HCT116 (cell line): ENCODE data around the gene ACAP2. TPM values are rescaled to one million over a fixed set of nuclear protein-coding genes. Genes with fewer than 3 reads are reported as not detected.

Experiments used
- ATAC-seq: fragments of 200-7000 bp; cut with Tn5 transposase; 2 replicates; pipeline ENCODE4 v1.9.1; 2020; ENCODE audit warnings: mild to moderate bottlenecking, moderate library complexity
- BruUV-seq: library from RNA; stranded (reverse); fragments of 400-500 nt; replicated peaks from 2 replicates; lab custom pipeline; 2021; lab: Mats Ljungman, UMichigan
- CTCF ChIA-PET: fragments of 300-600 bp; sonication (Branson Sonifier 250); formaldehyde crosslinking; loops from one replicate; lab custom pipeline; 2021; ENCODE audit warnings: antibody characterized with exemption; lab: Charles Lee
- POLR2A ChIA-PET: fragments of 300-600, 350-600 bp; sonication (Branson Sonifier 250); formaldehyde crosslinking; loops from one replicate; lab custom pipeline; 2021; ENCODE audit warnings: antibody characterized with exemption; lab: Charles Lee
- RAD21 ChIA-PET, 2 experiments: fragments of 300-600 bp; sonication (Branson Sonifier 250); formaldehyde crosslinking; loops; one replicate each; lab custom pipeline; 2023; ENCODE audit warnings: low total read pairs in 2 of 2; ENCODE audit not compliant: uncharacterized antibody in 2 of 2, unreplicated experiment in 2 of 2, low non-redundant PET in 1 of 2; lab: Charles Lee
- DNase-seq: peaks from one replicate; pipeline ENCODE4 v3.0.0-alpha.2; 2010; ENCODE audit warnings: low read depth, low spot score
- H2AFZ ChIP-seq: fragments of 200-600 bp; shearing (Covaris generic), sonication (generic); 2 replicates; pipeline ENCODE4 v1.6.1; 2017; ENCODE audit warnings: low read depth, mixed run types, mixed read lengths, antibody characterized with exemption, low read length; ENCODE audit not compliant: poor library complexity, severe bottlenecking
- H3K27ac ChIP-seq: 2 replicates; pipeline ENCODE4 v1.5.1; 2012; ENCODE audit warnings: low read depth, low read length
- H3K27me3 ChIP-seq: fragments of 200-600 bp; sonication (generic); 2 replicates; pipeline ENCODE4 v1.6.1; 2016; ENCODE audit warnings: mixed run types, low read length, mixed read lengths; ENCODE audit not compliant: insufficient read depth
- H3K36me3 ChIP-seq, 2 experiments: fragments of 200-500 bp in 1 of 2; fragments of 200-600 bp in 1 of 2; sonication (Bioruptor generic) in 1 of 2; sonication (generic) in 1 of 2; 2 replicates each; pipeline versions ENCODE4 v1.5.1 to v1.6.1; 2014 to 2016; ENCODE audit warnings: low read length in 2 of 2, inconsistent platforms in 1 of 2, mixed read lengths in 1 of 2, mixed run types in 1 of 2; ENCODE audit not compliant: insufficient read depth in 2 of 2, control insufficient read depth in 1 of 2
- H3K4me1 ChIP-seq, 2 experiments: fragments of 200-600 bp in 1 of 2; sonication (generic) in 1 of 2; 2 replicates each; pipeline versions ENCODE4 v1.5.1 to v1.6.1; 2012 to 2017; ENCODE audit warnings: low read length in 2 of 2, inconsistent platforms in 1 of 2, mild to moderate bottlenecking in 1 of 2, mixed read lengths in 1 of 2, mixed run types in 1 of 2, moderate library complexity in 1 of 2; ENCODE audit not compliant: insufficient read depth in 2 of 2, control insufficient read depth in 1 of 2
- H3K4me2 ChIP-seq: fragments of 200-600 bp; sonication (generic); 2 replicates; pipeline ENCODE4 v1.6.1; 2017; ENCODE audit warnings: mixed run types, low read length, mixed read lengths
- H3K4me3 ChIP-seq, 2 experiments: fragments of 200-600 bp in 1 of 2; sonication (generic) in 1 of 2; replicated peaks in 1 of 2; 2 replicates each; pipeline ENCODE4 v1.5.1; 2011 to 2016; ENCODE audit warnings: low read length in 2 of 2, control low read depth in 1 of 2, low read depth in 1 of 2, mild to moderate bottlenecking in 1 of 2, mixed read lengths in 1 of 2, mixed run types in 1 of 2
- H3K79me2 ChIP-seq: fragments of 200-600 bp; sonication (generic); 2 replicates; pipeline ENCODE4 v1.6.1; 2017; ENCODE audit warnings: mild to moderate bottlenecking, mixed run types, low read length, moderate library complexity, mixed read lengths; ENCODE audit not compliant: insufficient read depth
- H3K9ac ChIP-seq: fragments of 200-600 bp; sonication (generic); 2 replicates; pipeline ENCODE4 v1.6.1; 2016; ENCODE audit warnings: low read length, mixed read lengths
- H3K9me2 ChIP-seq: fragments of 200-600 bp; sonication (generic), shearing (Covaris generic); 2 replicates; pipeline ENCODE4 v1.6.1; 2017; ENCODE audit warnings: mixed run types, mild to moderate bottlenecking, moderate library complexity; ENCODE audit not compliant: insufficient read depth
- H3K9me3 ChIP-seq, 2 experiments: fragments of 200-500 bp in 1 of 2; fragments of 200-600 bp in 1 of 2; sonication (Bioruptor generic) in 1 of 2; sonication (generic) in 1 of 2; 2 replicates each; pipeline ENCODE4 v1.6.1; 2014 to 2017; ENCODE audit warnings: low read length in 2 of 2, mixed read lengths in 2 of 2, inconsistent platforms in 1 of 2, low read depth in 1 of 2, mild to moderate bottlenecking in 1 of 2, mixed run types in 1 of 2, moderate library complexity in 1 of 2; ENCODE audit not compliant: control insufficient read depth in 1 of 2, insufficient read depth in 1 of 2
- H4K20me1 ChIP-seq: fragments of 200-600 bp; sonication (generic), shearing (Covaris generic); 2 replicates; pipeline ENCODE4 v1.6.1; 2017; ENCODE audit warnings: mixed run types, mild to moderate bottlenecking, moderate library complexity; ENCODE audit not compliant: insufficient read depth
- JUND ChIP-seq: IDR thresholded peaks from 2 replicates; pipeline ENCODE4 v1.6.1; 2012
- POLR2A ChIP-seq: IDR thresholded peaks from 2 replicates; pipeline ENCODE4 v1.7.0; 2011; ENCODE audit warnings: borderline replicate concordance; ENCODE audit not compliant: insufficient read depth, insufficient read length; ENCODE audit errors: extremely low read depth
- RAD21 ChIP-seq: IDR thresholded peaks from 2 replicates; pipeline ENCODE4 v1.6.1; 2012; ENCODE audit warnings: low read depth, mild to moderate bottlenecking
- SIN3A ChIP-seq: IDR thresholded peaks from 2 replicates; pipeline ENCODE4 v1.6.1; 2012; ENCODE audit warnings: low read depth
- YY1 ChIP-seq: IDR thresholded peaks from 2 replicates; pipeline ENCODE4 v1.6.1; 2011; ENCODE audit warnings: low read length, low read depth, moderate library complexity, mild to moderate bottlenecking; ENCODE audit not compliant: insufficient replicate concordance; ENCODE audit errors: extremely low read depth
- intact Hi-C: fragments of 100-400 bp; cut with micrococcal nuclease; formaldehyde crosslinking; loops from 2 replicates; pipeline ENCODE4 v1.10.0; 2022
- total RNA-seq: library from RNA; stranded (reverse); gene quantifications from one replicate; pipeline ENCODE4 v1.2.1, GENCODE V29; 2021; ENCODE audit not compliant: unreplicated experiment
- TF ChIP-seq, protein P1 (sequence below), 3 experiments: fragments of 200-600 bp in 1 of 3; sonication (generic) in 1 of 3; IDR thresholded peaks in 2 of 3; conservative IDR thresholded peaks in 1 of 3; 2 replicates each; pipeline ENCODE4 v1.5.1; 2012 to 2017; ENCODE audit warnings: low read depth in 2 of 3, low read length in 2 of 3, antibody characterized with exemption in 1 of 3, borderline replicate concordance in 1 of 3, control low read depth in 1 of 3, mild to moderate bottlenecking in 1 of 3, mixed read lengths in 1 of 3, mixed run types in 1 of 3, moderate library complexity in 1 of 3; ENCODE audit not compliant: insufficient read depth in 1 of 3
- TF ChIP-seq, protein P2 (sequence below): IDR thresholded peaks from 2 replicates; pipeline ENCODE4 v1.6.1; 2012; ENCODE audit warnings: low read depth
- TF ChIP-seq, protein P3 (sequence below): IDR thresholded peaks from 2 replicates; pipeline ENCODE4 v1.6.1; 2011; ENCODE audit warnings: mild to moderate bottlenecking, low read length, moderate library complexity; ENCODE audit not compliant: insufficient replicate concordance; ENCODE audit errors: extremely low read depth

ACAP2 gene
- total RNA-seq, 1 experiment from 2014 or later, result 43.0 TPM

DNA sequence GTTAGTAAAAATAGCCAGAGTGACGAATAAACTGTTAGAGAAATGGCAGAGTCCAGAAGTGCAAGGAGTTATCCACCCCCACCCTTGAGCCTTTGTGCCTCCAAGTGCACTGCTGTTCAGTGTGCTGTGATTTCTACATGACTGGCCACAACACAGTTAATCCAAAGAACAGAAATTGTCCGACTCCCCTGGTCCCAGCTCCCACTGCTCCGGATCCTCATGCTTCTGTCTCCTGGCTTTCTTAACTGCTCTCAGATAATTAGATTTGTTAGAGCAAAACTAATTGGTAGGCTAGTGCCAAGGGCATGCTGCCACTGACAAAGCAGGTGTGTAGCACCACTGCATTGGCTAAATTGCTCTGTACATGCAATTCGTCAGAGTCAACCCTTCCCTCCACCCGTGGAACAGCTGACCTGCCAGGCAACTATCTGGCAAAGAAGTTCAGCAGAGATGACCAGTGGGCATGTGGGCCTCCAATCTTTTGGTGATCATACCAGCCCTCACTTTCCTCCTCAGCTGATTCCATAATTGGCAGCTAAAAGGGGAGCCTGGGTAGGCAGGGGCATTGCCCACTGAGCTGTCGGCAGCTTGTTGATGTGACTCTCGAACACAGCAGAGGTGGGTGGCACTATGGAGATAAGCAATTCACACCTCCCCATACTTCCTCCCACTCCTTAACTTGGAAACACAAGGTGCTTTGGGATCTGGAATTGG is 18.9 kb upstream of the ACAP2 start:
- Histone ChIP-seq H3K27ac (no peak overlapping the region), H4K20me1 (no peaks in the 10 kb centered on the region), H3K4me1 (peaks cover 0 to 11% of the 10 kb centered on the region in 2 experiments; a peak in 1 of 4 replicates), H2AFZ (no peak overlapping the region), H3K79me2 (no peaks in the 10 kb centered on the region), H3K4me3 (no peak overlapping the region), H3K9me3 (no peaks in the 10 kb centered on the region), H3K27me3 (no peaks in the 10 kb centered on the region; the same call in 1 of the 2 replicates), H3K4me2 (no peak overlapping the region), H3K36me3 (no peaks in the 10 kb centered on the region), H3K9ac (no peak overlapping the region), H3K9me2 (no peaks in the 10 kb centered on the region)
- TF ChIP-seq POLR2A, result no peak
- TF ChIP-seq, protein P1, sequence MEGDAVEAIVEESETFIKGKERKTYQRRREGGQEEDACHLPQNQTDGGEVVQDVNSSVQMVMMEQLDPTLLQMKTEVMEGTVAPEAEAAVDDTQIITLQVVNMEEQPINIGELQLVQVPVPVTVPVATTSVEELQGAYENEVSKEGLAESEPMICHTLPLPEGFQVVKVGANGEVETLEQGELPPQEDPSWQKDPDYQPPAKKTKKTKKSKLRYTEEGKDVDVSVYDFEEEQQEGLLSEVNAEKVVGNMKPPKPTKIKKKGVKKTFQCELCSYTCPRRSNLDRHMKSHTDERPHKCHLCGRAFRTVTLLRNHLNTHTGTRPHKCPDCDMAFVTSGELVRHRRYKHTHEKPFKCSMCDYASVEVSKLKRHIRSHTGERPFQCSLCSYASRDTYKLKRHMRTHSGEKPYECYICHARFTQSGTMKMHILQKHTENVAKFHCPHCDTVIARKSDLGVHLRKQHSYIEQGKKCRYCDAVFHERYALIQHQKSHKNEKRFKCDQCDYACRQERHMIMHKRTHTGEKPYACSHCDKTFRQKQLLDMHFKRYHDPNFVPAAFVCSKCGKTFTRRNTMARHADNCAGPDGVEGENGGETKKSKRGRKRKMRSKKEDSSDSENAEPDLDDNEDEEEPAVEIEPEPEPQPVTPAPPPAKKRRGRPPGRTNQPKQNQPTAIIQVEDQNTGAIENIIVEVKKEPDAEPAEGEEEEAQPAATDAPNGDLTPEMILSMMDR (IDR thresholded peaks at IDR 0.05 in 2 of 3, conservative IDR thresholded peaks at IDR 0.05 in 1 of 3; ENCODE audit: borderline replicate concordance in 1 of 3, insufficient read depth in 1 of 3, low read depth in 2 of 3, low read length in 2 of 3), result no peak
- TF ChIP-seq, protein P2, sequence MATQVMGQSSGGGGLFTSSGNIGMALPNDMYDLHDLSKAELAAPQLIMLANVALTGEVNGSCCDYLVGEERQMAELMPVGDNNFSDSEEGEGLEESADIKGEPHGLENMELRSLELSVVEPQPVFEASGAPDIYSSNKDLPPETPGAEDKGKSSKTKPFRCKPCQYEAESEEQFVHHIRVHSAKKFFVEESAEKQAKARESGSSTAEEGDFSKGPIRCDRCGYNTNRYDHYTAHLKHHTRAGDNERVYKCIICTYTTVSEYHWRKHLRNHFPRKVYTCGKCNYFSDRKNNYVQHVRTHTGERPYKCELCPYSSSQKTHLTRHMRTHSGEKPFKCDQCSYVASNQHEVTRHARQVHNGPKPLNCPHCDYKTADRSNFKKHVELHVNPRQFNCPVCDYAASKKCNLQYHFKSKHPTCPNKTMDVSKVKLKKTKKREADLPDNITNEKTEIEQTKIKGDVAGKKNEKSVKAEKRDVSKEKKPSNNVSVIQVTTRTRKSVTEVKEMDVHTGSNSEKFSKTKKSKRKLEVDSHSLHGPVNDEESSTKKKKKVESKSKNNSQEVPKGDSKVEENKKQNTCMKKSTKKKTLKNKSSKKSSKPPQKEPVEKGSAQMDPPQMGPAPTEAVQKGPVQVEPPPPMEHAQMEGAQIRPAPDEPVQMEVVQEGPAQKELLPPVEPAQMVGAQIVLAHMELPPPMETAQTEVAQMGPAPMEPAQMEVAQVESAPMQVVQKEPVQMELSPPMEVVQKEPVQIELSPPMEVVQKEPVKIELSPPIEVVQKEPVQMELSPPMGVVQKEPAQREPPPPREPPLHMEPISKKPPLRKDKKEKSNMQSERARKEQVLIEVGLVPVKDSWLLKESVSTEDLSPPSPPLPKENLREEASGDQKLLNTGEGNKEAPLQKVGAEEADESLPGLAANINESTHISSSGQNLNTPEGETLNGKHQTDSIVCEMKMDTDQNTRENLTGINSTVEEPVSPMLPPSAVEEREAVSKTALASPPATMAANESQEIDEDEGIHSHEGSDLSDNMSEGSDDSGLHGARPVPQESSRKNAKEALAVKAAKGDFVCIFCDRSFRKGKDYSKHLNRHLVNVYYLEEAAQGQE, result no peak
- TF ChIP-seq JUND, result no peak
- no peak for TF ChIP-seq SIN3A
- no peak for TF ChIP-seq YY1
- TF ChIP-seq, protein P3, sequence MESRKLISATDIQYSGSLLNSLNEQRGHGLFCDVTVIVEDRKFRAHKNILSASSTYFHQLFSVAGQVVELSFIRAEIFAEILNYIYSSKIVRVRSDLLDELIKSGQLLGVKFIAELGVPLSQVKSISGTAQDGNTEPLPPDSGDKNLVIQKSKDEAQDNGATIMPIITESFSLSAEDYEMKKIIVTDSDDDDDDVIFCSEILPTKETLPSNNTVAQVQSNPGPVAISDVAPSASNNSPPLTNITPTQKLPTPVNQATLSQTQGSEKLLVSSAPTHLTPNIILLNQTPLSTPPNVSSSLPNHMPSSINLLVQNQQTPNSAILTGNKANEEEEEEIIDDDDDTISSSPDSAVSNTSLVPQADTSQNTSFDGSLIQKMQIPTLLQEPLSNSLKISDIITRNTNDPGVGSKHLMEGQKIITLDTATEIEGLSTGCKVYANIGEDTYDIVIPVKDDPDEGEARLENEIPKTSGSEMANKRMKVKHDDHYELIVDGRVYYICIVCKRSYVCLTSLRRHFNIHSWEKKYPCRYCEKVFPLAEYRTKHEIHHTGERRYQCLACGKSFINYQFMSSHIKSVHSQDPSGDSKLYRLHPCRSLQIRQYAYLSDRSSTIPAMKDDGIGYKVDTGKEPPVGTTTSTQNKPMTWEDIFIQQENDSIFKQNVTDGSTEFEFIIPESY, result no peak
- TF ChIP-seq RAD21, result no peak
- ATAC-seq (no peak; the same call in 1 of the 2 replicates), DNase-seq (no peak)
- CTCF ChIA-PET, result no interaction called here
- RAD21 ChIA-PET, result no interaction called here
- intact Hi-C loops, result no loop called here
- POLR2A ChIA-PET, result no interaction called here
- no TSS peak for BruUV-seq
